ENCODE measurements around the gene CMAS.

DNA sequence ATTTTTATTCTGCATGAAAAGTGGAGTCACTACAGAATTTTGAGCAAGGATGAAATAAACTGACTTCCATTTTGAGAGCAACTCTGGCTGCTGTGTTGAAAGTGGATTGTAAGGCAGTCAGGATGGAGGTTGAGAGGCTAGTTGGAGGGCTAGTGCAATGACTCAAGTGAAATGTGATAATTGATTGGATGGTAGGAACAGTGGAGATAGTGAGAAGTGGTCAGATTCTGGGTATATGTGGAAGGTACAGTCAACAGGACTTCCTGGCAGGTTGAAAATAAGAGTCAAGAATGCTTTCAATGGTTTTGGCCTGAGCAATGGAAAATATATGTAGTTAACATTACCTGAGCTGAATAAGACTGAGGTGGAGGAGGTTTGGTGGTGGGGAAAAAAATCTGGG is 29.0 kb upstream of the CMAS start:
- no peak for TF ChIP-seq SIN3A (conservative IDR thresholded peaks at IDR 0.05 in 1 of 2, IDR thresholded peaks at IDR 0.05 in 1 of 2; ENCODE audit: low read depth in 1 of 2, low read length in 2 of 2)
- TF ChIP-seq ATF2 (IDR thresholded peaks at IDR 0.05; ENCODE audit: low read length), result no peak
- no peak for TF ChIP-seq EZH2 (IDR thresholded peaks at IDR 0.05; ENCODE audit: low read depth, low read length, severe bottlenecking)
- TF ChIP-seq POLR2AphosphoS5 (IDR thresholded peaks at IDR 0.05; ENCODE audit: low read depth, low read length), result no peak
- no peak for TF ChIP-seq KDM1A (IDR thresholded peaks at IDR 0.05; ENCODE audit: borderline replicate concordance, low read length)
- TF ChIP-seq POLR2A (IDR thresholded peaks at IDR 0.05; ENCODE audit: control extremely low read depth in 1 of 2, low read depth in 2 of 2, low read length in 2 of 2), result no peak
- no peak for TF ChIP-seq TBP (IDR thresholded peaks at IDR 0.05; ENCODE audit: low read depth, low read length)
- no peak for TF ChIP-seq CTCF (IDR thresholded peaks at IDR 0.05; ENCODE audit: control extremely low read depth in 1 of 3, insufficient read depth in 1 of 3, low read depth in 1 of 3, low read length in 3 of 3)
- no peak for TF ChIP-seq SRF (IDR thresholded peaks at IDR 0.05; ENCODE audit: low read depth, low read length)
- no peak for TF ChIP-seq CBX5 (IDR thresholded peaks at IDR 0.05; ENCODE audit: low read depth, low read length)
- no peak for TF ChIP-seq CHD1 (IDR thresholded peaks at IDR 0.05; ENCODE audit: low read depth, low read length)
- TF ChIP-seq TCF12 (IDR thresholded peaks at IDR 0.05; ENCODE audit: low read depth, low read length), result no peak
- no peak for TF ChIP-seq JUN (IDR thresholded peaks at IDR 0.05; ENCODE audit: low read depth, low read length)
